ENCODE results near the gene DNAAF5.

The DNAAF5 gene

GRCh38 chr7:729140-730000, 2.9 kb downstream of the DNAAF5 start:
- Histone ChIP-seq H3K27me3 (ENCODE audit: control insufficient read depth, insufficient read depth, low read length, poor library complexity, severe bottlenecking) (no peaks in the 10 kb centered on the region), H3K4me3 (ENCODE audit: insufficient read depth, low read depth, low read length) (no peak overlapping the region), H3K36me3 (ENCODE audit: control insufficient read depth, insufficient read depth, low read length) (peaks cover 20% of the 10 kb centered on the region), H3K9me3 (ENCODE audit: control insufficient read depth, low read length) (peaks cover 3% of the 10 kb centered on the region), H3K4me1 (ENCODE audit: control insufficient read depth, insufficient read depth, low read length) (peaks cover 10% of the 10 kb centered on the region), H3K27ac (ENCODE audit: insufficient read depth, low read depth, low read length, poor library complexity, severe bottlenecking) (no peak overlapping the region)
- 95 to 96% methylated on average over 29 of the region's 29 CpGs for WGBS, 2 experiments

GRCh38 chr7:730501-731439, 4.3 kb downstream of the DNAAF5 start:
- WGBS, 2 experiments: 95% methylated on average over 23 of the region's 23 CpGs
- no peak overlapping the region for H3K27ac ChIP-seq (ENCODE audit: insufficient read depth, low read depth, low read length, poor library complexity, severe bottlenecking)

GRCh38 chr7:731440-732085, 5.1 kb downstream of the DNAAF5 start:
- Histone ChIP-seq H3K4me1 (ENCODE audit: control insufficient read depth, insufficient read depth, low read length) (peaks cover 10% of the 10 kb centered on the region), H3K9me3 (ENCODE audit: control insufficient read depth, low read length) (peaks cover 3% of the 10 kb centered on the region), H3K4me3 (ENCODE audit: insufficient read depth, low read depth, low read length) (no peak overlapping the region), H3K27ac (ENCODE audit: insufficient read depth, low read depth, low read length, poor library complexity, severe bottlenecking) (no peak overlapping the region), H3K27me3 (ENCODE audit: control insufficient read depth, insufficient read depth, low read length, poor library complexity, severe bottlenecking) (no peaks in the 10 kb centered on the region), H3K36me3 (ENCODE audit: control insufficient read depth, insufficient read depth, low read length) (peaks cover 24% of the 10 kb centered on the region)
- 92 to 95% methylated on average over 17 of the region's 17 CpGs for WGBS, 2 experiments

More at GRCh38 chr7:730501-731439, 4.3 kb downstream of the DNAAF5 start:
- no peak overlapping the region for H3K4me3 ChIP-seq (ENCODE audit: insufficient read depth, low read depth, low read length)
- H3K4me1 ChIP-seq (ENCODE audit: control insufficient read depth, insufficient read depth, low read length): peaks cover 10% of the 10 kb centered on the region
- H3K36me3 ChIP-seq (ENCODE audit: control insufficient read depth, insufficient read depth, low read length): peaks cover 24% of the 10 kb centered on the region
- peaks cover 3% of the 10 kb centered on the region for H3K9me3 ChIP-seq (ENCODE audit: control insufficient read depth, low read length)
- H3K27me3 ChIP-seq (ENCODE audit: control insufficient read depth, insufficient read depth, low read length, poor library complexity, severe bottlenecking): no peaks in the 10 kb centered on the region

- H3K27ac ChIP-seq (ENCODE audit: insufficient read depth, low read depth, low read length, poor library complexity, severe bottlenecking): no peak overlapping the region
- H3K4me3 ChIP-seq (ENCODE audit: insufficient read depth, low read depth, low read length): no peak overlapping the region
- H3K27me3 ChIP-seq (ENCODE audit: control insufficient read depth, insufficient read depth, low read length, poor library complexity, severe bottlenecking): no peaks in the 10 kb centered on the region
- H3K9me3 ChIP-seq (ENCODE audit: control insufficient read depth, low read length): peaks cover 3% of the 10 kb centered on the region
- peaks cover 24% of the 10 kb centered on the region for H3K36me3 ChIP-seq (ENCODE audit: control insufficient read depth, insufficient read depth, low read length)
- H3K4me1 ChIP-seq (ENCODE audit: control insufficient read depth, insufficient read depth, low read length): peaks cover 10% of the 10 kb centered on the region
- WGBS, 2 experiments: 88 to 91% methylated on average over 17 of the region's 17 CpGs
Measured at GRCh38 chr7:732094-732541, 5.6 kb downstream of the DNAAF5 start.

GRCh38 chr7:732556-732955, 6.1 kb downstream of the DNAAF5 start:
- Histone ChIP-seq H3K4me1 (ENCODE audit: control insufficient read depth, insufficient read depth, low read length) (peaks cover 10% of the 10 kb centered on the region), H3K27me3 (ENCODE audit: control insufficient read depth, insufficient read depth, low read length, poor library complexity, severe bottlenecking) (no peaks in the 10 kb centered on the region), H3K9me3 (ENCODE audit: control insufficient read depth, low read length) (peaks cover 3% of the 10 kb centered on the region), H3K4me3 (ENCODE audit: insufficient read depth, low read depth, low read length) (no peak overlapping the region), H3K36me3 (ENCODE audit: control insufficient read depth, insufficient read depth, low read length) (peaks cover 24% of the 10 kb centered on the region), H3K27ac (ENCODE audit: insufficient read depth, low read depth, low read length, poor library complexity, severe bottlenecking) (no peak overlapping the region)
- 88 to 92% methylated on average over 3 of the region's 3 CpGs for WGBS, 2 experiments

- Histone ChIP-seq H3K27ac (ENCODE audit: insufficient read depth, low read depth, low read length, poor library complexity, severe bottlenecking) (no peak overlapping the region), H3K9me3 (ENCODE audit: control insufficient read depth, low read length) (peaks cover 3% of the 10 kb centered on the region), H3K4me1 (ENCODE audit: control insufficient read depth, insufficient read depth, low read length) (no peaks in the 10 kb centered on the region), H3K27me3 (ENCODE audit: control insufficient read depth, insufficient read depth, low read length, poor library complexity, severe bottlenecking) (no peaks in the 10 kb centered on the region), H3K36me3 (ENCODE audit: control insufficient read depth, insufficient read depth, low read length) (peaks cover 23% of the 10 kb centered on the region), H3K4me3 (ENCODE audit: insufficient read depth, low read depth, low read length) (no peak overlapping the region)
- 94 to 95% methylated on average over 4 of the region's 4 CpGs for WGBS, 2 experiments
Measured at GRCh38 chr7:734214-734613, 7.7 kb downstream of the DNAAF5 start.

- H3K27me3 ChIP-seq (ENCODE audit: control insufficient read depth, insufficient read depth, low read length, poor library complexity, severe bottlenecking): no peaks in the 10 kb centered on the region
- H3K9me3 ChIP-seq (ENCODE audit: control insufficient read depth, low read length): peaks cover 3% of the 10 kb centered on the region
- WGBS, 2 experiments: 91 to 94% methylated on average over 11 of the region's 11 CpGs
- H3K4me3 ChIP-seq (ENCODE audit: insufficient read depth, low read depth, low read length): no peak overlapping the region
- H3K36me3 ChIP-seq (ENCODE audit: control insufficient read depth, insufficient read depth, low read length): peaks cover 20% of the 10 kb centered on the region
- H3K4me1 ChIP-seq (ENCODE audit: control insufficient read depth, insufficient read depth, low read length): no peaks in the 10 kb centered on the region
- no peak overlapping the region for H3K27ac ChIP-seq (ENCODE audit: insufficient read depth, low read depth, low read length, poor library complexity, severe bottlenecking)
Measured at GRCh38 chr7:734808-735207, 8.3 kb downstream of the DNAAF5 start.

- Histone ChIP-seq H3K36me3 (ENCODE audit: control insufficient read depth, insufficient read depth, low read length) (peaks cover 14% of the 10 kb centered on the region), H3K9me3 (ENCODE audit: control insufficient read depth, low read length) (peaks cover 3% of the 10 kb centered on the region), H3K27ac (ENCODE audit: insufficient read depth, low read depth, low read length, poor library complexity, severe bottlenecking) (no peak overlapping the region), H3K4me1 (ENCODE audit: control insufficient read depth, insufficient read depth, low read length) (no peaks in the 10 kb centered on the region), H3K4me3 (ENCODE audit: insufficient read depth, low read depth, low read length) (no peak overlapping the region), H3K27me3 (ENCODE audit: control insufficient read depth, insufficient read depth, low read length, poor library complexity, severe bottlenecking) (no peaks in the 10 kb centered on the region)
- WGBS, 2 experiments: 95 to 97% methylated on average over 5 of the region's 5 CpGs
Measured at GRCh38 chr7:738241-738640, 11.7 kb downstream of the DNAAF5 start.

GRCh38 chr7:738723-739454, 12.4 kb downstream of the DNAAF5 start:
- no peaks in the 10 kb centered on the region for H3K4me1 ChIP-seq (ENCODE audit: control insufficient read depth, insufficient read depth, low read length)
- no peak overlapping the region for H3K4me3 ChIP-seq (ENCODE audit: insufficient read depth, low read depth, low read length)
- H3K9me3 ChIP-seq (ENCODE audit: control insufficient read depth, low read length): peaks cover 3% of the 10 kb centered on the region
- H3K27ac ChIP-seq (ENCODE audit: insufficient read depth, low read depth, low read length, poor library complexity, severe bottlenecking): no peak overlapping the region
- H3K27me3 ChIP-seq (ENCODE audit: control insufficient read depth, insufficient read depth, low read length, poor library complexity, severe bottlenecking): no peaks in the 10 kb centered on the region
- peaks cover 9% of the 10 kb centered on the region for H3K36me3 ChIP-seq (ENCODE audit: control insufficient read depth, insufficient read depth, low read length)
- WGBS, 2 experiments: 94 to 96% methylated on average over 24 of the region's 24 CpGs
